Suprapubic skin (tissue), 4 donors: ENCODE results near the gene RICTOR. TPM values are rescaled to one million over a fixed set of nuclear protein-coding genes. Genes with fewer than 3 reads are reported as not detected.

Experiments used
- DNase-seq, 2 donors: peaks; one replicate each; pipeline ENCODE4 v3.0.0-alpha.2; 2019; ENCODE audit warnings: low spot score in 2 of 2
- H3K27ac ChIP-seq: fragments of 200-600 bp; sonication (generic); one replicate; pipeline ENCODE4 v1.5.1; 2019
- H3K27me3 ChIP-seq: fragments of 200-600 bp; sonication (generic); one replicate; pipeline ENCODE4 v1.5.1; 2019
- H3K36me3 ChIP-seq: fragments of 200-600 bp; sonication (generic); one replicate; pipeline ENCODE4 v1.5.1; 2019
- H3K4me1 ChIP-seq: fragments of 200-600 bp; sonication (generic); one replicate; pipeline ENCODE4 v1.5.1; 2019
- H3K4me3 ChIP-seq: fragments of 200-600 bp; sonication (generic); one replicate; pipeline ENCODE4 v1.5.1; 2019; ENCODE audit warnings: mild to moderate bottlenecking
- H3K9me3 ChIP-seq: fragments of 200-600 bp; sonication (generic); one replicate; pipeline ENCODE4 v1.5.1; 2019
- CTCF ChIP-seq, 2 donors: fragments of 200-600 bp in 1 of 2; fragments of 450-650 bp in 1 of 2; sonication (generic) in 1 of 2; IDR thresholded peaks; one replicate each; pipeline ENCODE4 v1.5.1; 2016 to 2019; ENCODE audit warnings: antibody characterized with exemption in 2 of 2, mild to moderate bottlenecking in 1 of 2, moderate library complexity in 1 of 2
- EP300 ChIP-seq: sonication (generic); formaldehyde crosslinking; IDR thresholded peaks from one replicate; pipeline ENCODE4 v1.6.1; 2017; ENCODE audit warnings: antibody characterized with exemption
- POLR2A ChIP-seq, 2 donors: fragments of 450-650 bp; IDR thresholded peaks; one replicate each; pipeline ENCODE4 v1.6.1; 2017; ENCODE audit warnings: antibody characterized with exemption in 2 of 2, mild to moderate bottlenecking in 2 of 2, moderate library complexity in 2 of 2
- POLR2AphosphoS5 ChIP-seq, 3 donors: sonication (generic); formaldehyde crosslinking; IDR thresholded peaks; one replicate each; pipeline ENCODE4 v1.6.1; 2017; ENCODE audit warnings: antibody characterized with exemption in 3 of 3
- WGBS: methylation state at CpG from one replicate; pipeline ENCODE4 v1.1.5; 2018; 5-methylcytosine and 5-hydroxymethylcytosine counted together
- total RNA-seq, 4 donors: library from RNA; depleted of rRNA; stranded (reverse); fragments of >200 nt; gene quantifications; one replicate each; pipeline ENCODE4 v1.1.0, GENCODE V29; 2016

Gene RICTOR
- total RNA-seq, 4 donors from 2014 or later, result 24.9 to 92.6 (median 28.7) TPM

DNA sequence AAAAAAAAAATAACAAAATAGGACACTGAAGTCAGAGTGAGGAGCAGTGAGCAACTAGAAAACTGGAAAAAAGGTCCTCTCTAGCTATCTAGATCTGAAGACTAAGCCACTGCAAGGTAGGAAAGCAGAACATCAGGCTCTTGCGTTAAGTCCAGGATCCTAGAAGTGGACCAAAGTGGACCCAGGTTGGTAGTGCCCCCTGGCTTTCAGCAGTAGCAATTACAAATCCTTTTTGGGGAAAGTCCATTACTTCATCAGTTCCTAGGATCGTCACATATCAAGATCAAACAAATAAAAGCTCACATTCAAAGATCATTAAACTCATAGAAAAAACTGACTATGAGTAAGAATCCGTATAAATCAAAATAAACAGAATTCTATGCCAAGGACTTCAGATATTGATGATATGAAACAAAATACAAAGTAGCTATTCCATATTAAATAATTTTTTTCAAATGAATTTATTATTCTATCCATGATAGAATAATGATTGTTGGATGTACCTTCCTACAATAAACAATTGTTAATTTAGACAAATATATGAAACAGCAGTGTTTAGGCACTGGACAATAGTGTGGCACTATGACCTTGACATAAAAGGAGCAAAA lies 6.5 kb upstream of the RICTOR start:
- H3K27ac ChIP-seq, result no peak overlapping the region
- H3K4me1 ChIP-seq, result no peaks in the 10 kb centered on the region
- DNase-seq, result no peak
- no peaks in the 10 kb centered on the region for H3K9me3 ChIP-seq
- 9% methylated on average over 3 of the region's 3 CpGs for WGBS
- H3K27me3 ChIP-seq, result peaks cover 6% of the 10 kb centered on the region
- H3K4me3 ChIP-seq, result no peak overlapping the region
- no peaks in the 10 kb centered on the region for H3K36me3 ChIP-seq
- no peak for TF ChIP-seq POLR2A (IDR thresholded peaks at IDR 0.05)
- TF ChIP-seq POLR2AphosphoS5 (IDR thresholded peaks at IDR 0.05), result no peak
- no peak for TF ChIP-seq EP300
- TF ChIP-seq CTCF (IDR thresholded peaks at IDR 0.05), result peak; percentile 62 to 77

DNA sequence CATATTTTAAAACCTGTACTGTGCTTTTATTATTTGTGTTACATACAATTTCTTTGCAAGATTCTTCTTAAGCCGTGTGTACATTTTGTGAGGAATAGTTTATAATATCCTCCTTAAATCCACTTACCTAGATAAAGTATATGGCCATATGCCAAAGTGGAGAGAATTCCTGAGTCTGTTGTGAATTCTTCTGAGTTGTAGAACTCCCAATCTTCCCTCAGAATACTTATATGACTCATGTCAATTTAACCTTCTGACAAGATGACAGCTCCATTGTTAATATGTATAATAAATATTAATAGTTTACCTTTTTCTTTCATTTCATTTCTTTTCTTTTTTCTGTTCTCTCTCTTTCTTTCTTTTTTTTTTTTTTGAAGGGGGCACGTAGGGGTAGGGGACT lies 6.0 kb upstream of the RICTOR start:
- Histone ChIP-seq H3K36me3 (no peaks in the 10 kb centered on the region), H3K4me1 (peaks cover 5% of the 10 kb centered on the region), H3K4me3 (no peak overlapping the region), H3K27me3 (peaks cover 6% of the 10 kb centered on the region), H3K27ac (no peak overlapping the region), H3K9me3 (no peaks in the 10 kb centered on the region)
- no peak for DNase-seq
- 57% methylated on average over 2 of the region's 2 CpGs for WGBS
- TF ChIP-seq EP300, result no peak
- no peak for TF ChIP-seq POLR2A (IDR thresholded peaks at IDR 0.05)
- no peak for TF ChIP-seq CTCF (IDR thresholded peaks at IDR 0.05)
- no peak for TF ChIP-seq POLR2AphosphoS5 (IDR thresholded peaks at IDR 0.05)

DNA sequence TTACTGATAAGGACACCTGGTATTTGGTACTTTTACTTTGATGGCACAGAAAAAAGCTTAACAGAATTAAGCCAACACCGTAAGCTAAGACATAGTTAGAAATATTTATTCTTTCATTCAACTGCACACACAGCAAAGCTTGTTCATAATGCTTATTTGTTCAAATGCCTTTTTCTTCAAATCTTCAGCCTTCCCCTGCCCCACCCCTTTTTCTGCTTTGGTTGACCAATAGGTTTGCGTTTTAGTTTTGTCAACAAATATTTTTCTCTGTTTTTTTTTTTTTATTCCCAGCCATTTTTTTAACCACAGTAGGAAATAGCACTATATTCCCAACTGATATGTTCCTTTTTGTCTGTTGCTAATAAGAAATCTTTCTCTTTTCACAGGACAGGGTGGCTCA lies 4.9 kb upstream of the RICTOR start:
- no peaks in the 10 kb centered on the region for H3K36me3 ChIP-seq
- 57% methylated on average over 2 of the region's 2 CpGs for WGBS
- TF ChIP-seq CTCF (IDR thresholded peaks at IDR 0.05) (no peak), EP300 (no peak), POLR2AphosphoS5 (IDR thresholded peaks at IDR 0.05) (no peak), POLR2A (IDR thresholded peaks at IDR 0.05) (no peak)
- peaks cover 9% of the 10 kb centered on the region for H3K4me1 ChIP-seq
- no peak for DNase-seq
- H3K27ac ChIP-seq, result no peak overlapping the region
- no peaks in the 10 kb centered on the region for H3K9me3 ChIP-seq
- peaks cover 6% of the 10 kb centered on the region for H3K27me3 ChIP-seq
- H3K4me3 ChIP-seq, result no peak overlapping the region

DNA sequence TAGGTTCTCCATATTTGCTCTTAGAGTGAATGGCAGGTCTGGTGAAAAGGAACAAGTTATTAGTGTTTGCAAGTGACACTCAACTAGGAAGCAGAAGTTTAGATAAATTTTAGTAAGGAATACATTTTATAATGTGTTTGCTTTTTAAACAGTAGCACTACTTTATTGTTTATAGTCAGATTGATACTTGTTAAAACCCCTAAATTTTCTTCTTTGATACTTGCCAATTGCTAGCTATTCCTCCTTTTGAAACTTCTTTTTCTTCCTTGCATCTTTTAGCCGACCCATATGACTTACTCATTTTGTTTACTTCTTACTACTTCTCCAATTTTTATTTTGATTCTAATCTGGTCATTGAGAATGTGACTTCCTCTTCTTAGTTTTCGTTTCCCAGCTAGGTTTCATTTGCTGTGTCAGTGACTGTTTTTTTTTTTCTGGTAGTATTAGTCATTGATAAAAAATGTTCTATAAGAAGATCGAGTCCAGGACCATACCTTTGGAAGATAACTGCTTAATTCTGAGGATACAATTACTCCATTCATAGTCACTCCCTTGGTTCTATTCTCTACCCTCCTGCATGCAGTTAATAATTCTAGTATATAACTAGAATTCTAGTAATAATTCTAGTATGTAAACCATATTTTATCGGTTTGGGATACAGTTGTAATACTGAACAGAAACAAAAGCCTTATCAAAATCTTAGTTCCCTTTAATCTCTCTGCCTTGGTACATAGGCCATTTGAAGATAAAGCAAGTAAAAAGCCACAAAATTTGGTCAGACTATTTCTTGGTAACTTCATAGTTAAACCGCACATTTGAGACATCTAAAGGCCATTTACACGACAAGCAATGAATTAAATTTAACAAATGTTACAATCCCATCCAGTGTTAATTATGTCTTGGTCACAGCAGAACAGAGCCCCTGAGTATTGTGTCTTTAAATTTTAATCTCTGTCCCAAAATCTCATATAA lies 2.8 kb upstream of the RICTOR start:
- peaks cover 5% of the 10 kb centered on the region for H3K27me3 ChIP-seq
- H3K36me3 ChIP-seq, result no peaks in the 10 kb centered on the region
- H3K9me3 ChIP-seq, result no peaks in the 10 kb centered on the region
- no peak for DNase-seq
- peaks cover 21% of the 10 kb centered on the region for H3K4me1 ChIP-seq
- H3K27ac ChIP-seq, result no peak overlapping the region
- WGBS, result 51% methylated on average over 6 of the region's 6 CpGs
- no peak overlapping the region for H3K4me3 ChIP-seq
- TF ChIP-seq CTCF (IDR thresholded peaks at IDR 0.05) (no peak), POLR2A (IDR thresholded peaks at IDR 0.05) (no peak), EP300 (no peak), POLR2AphosphoS5 (IDR thresholded peaks at IDR 0.05) (no peak)

GRCh38 chr5:39076101-39076756 lies 2.0 kb upstream of the RICTOR start:
- no peak for DNase-seq
- Histone ChIP-seq H3K27ac (no peak overlapping the region), H3K4me1 (peaks cover 29% of the 10 kb centered on the region), H3K36me3 (no peaks in the 10 kb centered on the region), H3K4me3 (no peak overlapping the region), H3K27me3 (peaks cover 2% of the 10 kb centered on the region), H3K9me3 (no peaks in the 10 kb centered on the region)
- TF ChIP-seq POLR2A (IDR thresholded peaks at IDR 0.05) (no peak), CTCF (IDR thresholded peaks at IDR 0.05) (no peak), POLR2AphosphoS5 (IDR thresholded peaks at IDR 0.05) (no peak)
- 83% methylated on average over 6 of the region's 6 CpGs for WGBS
